Measurements from ENCODE around the gene P2RY14.

P2RY14 gene

DNA sequence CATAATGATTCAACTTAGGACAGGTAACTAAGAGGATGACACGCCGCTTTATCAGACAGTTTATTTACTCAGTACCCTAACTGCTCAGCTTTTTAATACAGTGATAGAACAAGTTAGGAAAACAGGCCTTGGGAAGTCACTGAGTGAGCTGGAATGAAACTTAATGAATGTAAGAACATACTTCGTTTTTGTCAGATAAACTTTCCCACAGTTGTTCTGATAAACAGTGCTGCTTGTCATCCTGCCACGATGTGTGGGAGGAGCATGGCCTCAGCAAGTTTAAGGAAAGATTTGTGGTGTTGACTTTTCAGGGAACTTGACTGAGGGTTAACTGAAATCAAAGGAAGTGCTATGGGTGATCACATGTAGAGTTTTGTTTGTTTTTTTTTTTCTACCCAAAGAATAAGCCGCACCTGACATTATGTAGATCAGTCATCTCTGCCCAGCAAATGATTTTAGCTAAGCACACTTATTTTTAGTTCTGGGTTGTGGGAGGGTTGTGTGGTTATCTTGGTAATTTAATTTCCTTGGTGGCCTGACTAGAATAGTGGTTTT, 5.6 kb upstream of the P2RY14 start:
- in situ Hi-C loops (cut with MboI; ENCODE audit: low sequenced_read_pairs, unreplicated experiment): loop anchor here (5.0 kb wide), 2 partner anchors 57 to 117 kb away; no protein-coding TSS in a partner anchor
- no peak for DNase-seq (ENCODE audit: low spot score)
- TF ChIP-seq CTCF (IDR thresholded peaks at IDR 0.05; ENCODE audit: borderline replicate concordance, control extremely low read depth, extremely low read depth, insufficient read depth, missing control alignments): no peak

GRCh38 chr3:151283387-151283786, 5.0 kb upstream of the P2RY14 start:
- no peak for TF ChIP-seq CTCF (IDR thresholded peaks at IDR 0.05; ENCODE audit: borderline replicate concordance, control extremely low read depth, extremely low read depth, insufficient read depth, missing control alignments)
- no peak for DNase-seq (ENCODE audit: low spot score)
- in situ Hi-C loops (cut with MboI; ENCODE audit: low sequenced_read_pairs, unreplicated experiment): loop anchor here (5.0 kb wide), 2 partner anchors 56 to 116 kb away; no protein-coding TSS in a partner anchor

- peak; percentile 31 for TF ChIP-seq CTCF (IDR thresholded peaks at IDR 0.05; ENCODE audit: borderline replicate concordance, control extremely low read depth, extremely low read depth, insufficient read depth, missing control alignments)
- peak; percentile 60 for DNase-seq (ENCODE audit: low spot score)
- in situ Hi-C loops (cut with MboI; ENCODE audit: low sequenced_read_pairs, unreplicated experiment): loop anchor here (5.0 kb wide), 2 partner anchors 56 to 116 kb away; no protein-coding TSS in a partner anchor
Measured at GRCh38 chr3:151282921-151283320, 4.6 kb upstream of the P2RY14 start.

- no peak for DNase-seq (ENCODE audit: low spot score)
- TF ChIP-seq CTCF (IDR thresholded peaks at IDR 0.05; ENCODE audit: borderline replicate concordance, control extremely low read depth, extremely low read depth, insufficient read depth, missing control alignments): no peak
- in situ Hi-C loops (cut with MboI; ENCODE audit: low sequenced_read_pairs, unreplicated experiment): loop anchor here (5.0 kb wide), 2 partner anchors 54 to 114 kb away; no protein-coding TSS in a partner anchor
Measured at GRCh38 chr3:151281671-151282324, 3.5 kb upstream of the P2RY14 start.

- TF ChIP-seq CTCF (IDR thresholded peaks at IDR 0.05; ENCODE audit: borderline replicate concordance, control extremely low read depth, extremely low read depth, insufficient read depth, missing control alignments): no peak
- in situ Hi-C loops (cut with MboI; ENCODE audit: low sequenced_read_pairs, unreplicated experiment): no loop called here
- no peak for DNase-seq (ENCODE audit: low spot score)
Measured at GRCh38 chr3:151276687-151277042, 1.7 kb downstream of the P2RY14 start.

DNA sequence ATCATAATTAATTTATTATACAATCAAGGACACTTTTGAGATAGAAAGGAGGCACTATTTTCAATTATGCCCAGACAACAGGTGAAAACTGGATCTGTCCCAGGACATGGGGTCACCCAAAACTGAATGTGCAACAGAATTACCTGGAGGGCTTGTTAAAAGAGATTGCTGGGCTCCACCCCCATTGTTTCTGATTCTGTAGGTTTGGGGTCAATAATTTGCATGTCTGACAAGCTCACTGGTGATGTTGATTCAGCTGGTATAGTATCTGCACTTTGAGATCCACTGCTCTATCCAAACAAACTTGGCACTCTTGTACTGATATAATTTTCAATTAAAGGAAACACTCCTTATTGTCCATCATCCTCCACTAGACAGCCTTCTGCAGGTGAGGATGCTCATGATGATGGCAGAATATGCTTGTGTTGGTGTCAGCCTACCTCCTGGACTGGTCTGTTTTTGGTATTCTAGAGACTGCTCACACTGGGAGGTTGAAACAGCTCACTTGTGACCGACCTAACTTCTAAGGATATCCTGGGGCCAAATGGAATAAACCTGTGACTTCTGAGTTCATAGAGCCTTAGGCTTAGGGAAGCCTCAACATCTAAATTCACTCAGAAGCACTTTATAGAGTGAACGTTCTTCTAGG, 2.2 kb downstream of the P2RY14 start:
- in situ Hi-C loops (cut with MboI; ENCODE audit: low sequenced_read_pairs, unreplicated experiment): no loop called here
- TF ChIP-seq CTCF (IDR thresholded peaks at IDR 0.05; ENCODE audit: borderline replicate concordance, control extremely low read depth, extremely low read depth, insufficient read depth, missing control alignments): no peak
- DNase-seq (ENCODE audit: low spot score): no peak

Measured in GM13976 (cell line).